SJCRH30 (cell line): Measurements from ENCODE around the gene STEAP3. TPM values are rescaled to one million over a fixed set of nuclear protein-coding genes. Genes with fewer than 3 reads are reported as not detected.

ENCODE experiments used
- DNase-seq, 2 experiments: peaks; one replicate each; pipeline ENCODE4 v3.0.0-alpha.2; 2015 to 2020
- H3K27ac ChIP-seq: fragments of 250-450 bp; sonication (Bioruptor Pico); 2 replicates; pipeline ENCODE4 v1.5.1; 2020; ENCODE audit warnings: mild to moderate bottlenecking, moderate library complexity
- H3K27me3 ChIP-seq: fragments of 250-450 bp; sonication (Bioruptor Pico); 2 replicates; pipeline ENCODE4 v1.5.1; 2020; ENCODE audit warnings: mild to moderate bottlenecking, moderate library complexity
- H3K36me3 ChIP-seq: fragments of 250-450 bp; sonication (Bioruptor Pico); 2 replicates; pipeline ENCODE4 v1.5.1; 2020; ENCODE audit warnings: mild to moderate bottlenecking, moderate library complexity
- H3K4me1 ChIP-seq: fragments of 250-450 bp; sonication (Bioruptor Pico); 2 replicates; pipeline ENCODE4 v1.5.1; 2020; ENCODE audit warnings: mild to moderate bottlenecking, moderate library complexity
- H3K4me3 ChIP-seq: fragments of 250-450 bp; sonication (Bioruptor Pico); 2 replicates; pipeline ENCODE4 v1.5.1; 2020; ENCODE audit warnings: mild to moderate bottlenecking, moderate library complexity
- H3K9me3 ChIP-seq: fragments of 250-450 bp; sonication (Bioruptor Pico); replicated peaks from 2 replicates; pipeline ENCODE4 v1.5.1; 2020; ENCODE audit warnings: mild to moderate bottlenecking, moderate library complexity
- total RNA-seq: library from RNA; depleted of rRNA; stranded (reverse); fragments of >200 nt; shearing (Covaris generic); gene quantifications from 2 replicates; pipeline ENCODE4 v1.2.3, GENCODE V29; 2014

Gene STEAP3
- total RNA-seq, 1 experiment from 2014 or later: 2.6 TPM

- H3K36me3 ChIP-seq: no peaks in the 10 kb centered on the region
- H3K9me3 ChIP-seq: no peaks in the 10 kb centered on the region
- no peak overlapping the region for H3K4me3 ChIP-seq
- 0 out of 2 replicates have a peak, but pooled peaks cover 5% of the 10 kb centered on the region for H3K4me1 ChIP-seq
- no peak for DNase-seq
- H3K27me3 ChIP-seq: 0 out of 2 replicates have a peak, but pooled peaks cover 6% of the 10 kb centered on the region
- H3K27ac ChIP-seq: no peak overlapping the region
These were observed 16.2 kb upstream of the STEAP3 start for GRCh38 chr2:119207447-119207846.

GRCh38 chr2:119208791-119209203 is 14.8 kb upstream of the STEAP3 start:
- Histone ChIP-seq H3K27me3 (0 out of 2 replicates have a peak, but pooled peaks cover 6% of the 10 kb centered on the region), H3K27ac (no peak overlapping the region), H3K36me3 (no peaks in the 10 kb centered on the region), H3K4me3 (no peak overlapping the region), H3K4me1 (0 out of 2 replicates have a peak, but pooled peaks cover 5% of the 10 kb centered on the region), H3K9me3 (no peaks in the 10 kb centered on the region)
- no peak for DNase-seq

GRCh38 chr2:119212139-119212800 is 11.4 kb upstream of the STEAP3 start:
- no peak overlapping the region for H3K27ac ChIP-seq
- H3K9me3 ChIP-seq: no peaks in the 10 kb centered on the region
- DNase-seq: no peak
- no peaks in the 10 kb centered on the region for H3K36me3 ChIP-seq
- H3K4me1 ChIP-seq: 0 out of 2 replicates have a peak, but pooled peaks cover 5% of the 10 kb centered on the region
- H3K4me3 ChIP-seq: no peak overlapping the region
- 0 out of 2 replicates have a peak, but pooled peaks cover 8% of the 10 kb centered on the region for H3K27me3 ChIP-seq

DNA sequence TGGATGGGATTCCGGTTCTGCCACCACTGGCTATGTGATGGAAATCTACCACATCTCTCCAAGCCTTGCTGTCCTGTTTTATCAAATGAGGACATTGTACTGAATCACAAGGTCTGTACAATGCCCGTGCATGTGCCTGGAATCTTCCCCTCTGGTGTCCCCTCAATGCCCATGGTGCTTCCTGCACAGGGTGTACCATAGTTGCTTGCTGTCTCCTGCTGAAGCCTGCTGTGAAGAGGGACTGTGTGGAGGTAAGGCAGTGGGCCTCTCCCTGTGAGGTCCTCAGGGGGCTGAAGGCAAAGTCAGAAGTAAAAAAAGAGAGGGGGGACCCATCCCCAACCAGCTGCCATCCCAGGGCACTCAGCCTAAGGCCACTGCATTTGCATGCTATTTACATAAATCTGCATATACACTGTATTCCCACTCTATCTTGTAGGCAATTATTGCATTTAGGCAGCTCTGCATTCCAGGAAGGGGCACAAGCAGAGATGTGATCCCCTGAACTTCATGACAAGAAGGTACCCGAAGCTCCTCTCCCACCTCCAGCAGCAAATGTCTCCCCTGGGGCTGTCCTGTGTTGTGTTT is 9.1 kb upstream of the STEAP3 start:
- H3K4me3 ChIP-seq: no peak overlapping the region
- no peak overlapping the region for H3K27ac ChIP-seq
- peaks cover 15% of the 10 kb centered on the region for H3K4me1 ChIP-seq
- 0 out of 2 replicates have a peak, but pooled peaks cover 8% of the 10 kb centered on the region for H3K27me3 ChIP-seq
- no peak for DNase-seq
- no peaks in the 10 kb centered on the region for H3K36me3 ChIP-seq
- H3K9me3 ChIP-seq: no peaks in the 10 kb centered on the region

DNA sequence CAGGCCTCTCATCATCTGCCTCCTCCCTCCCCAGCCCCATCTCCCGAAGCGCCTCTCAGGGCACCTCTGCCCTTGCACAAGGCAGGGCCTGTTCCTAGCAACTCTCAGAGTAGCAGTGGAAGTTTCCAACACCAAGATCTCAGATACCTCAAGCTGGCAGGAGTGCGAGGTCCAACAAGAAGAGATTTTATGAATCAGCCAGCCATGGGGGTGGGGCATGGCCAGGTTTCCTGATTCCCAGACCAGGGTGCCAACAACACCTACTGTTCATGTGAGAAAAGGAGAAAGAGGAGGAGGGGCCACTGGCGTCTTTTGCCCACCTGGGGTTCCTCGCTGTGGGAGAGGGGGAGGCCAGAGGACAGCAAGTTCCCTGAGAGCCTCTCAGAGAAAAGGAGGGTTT is 6.6 kb upstream of the STEAP3 start:
- Histone ChIP-seq H3K4me1 (peaks cover 21% of the 10 kb centered on the region), H3K27me3 (0 out of 2 replicates have a peak, but pooled peaks cover 5% of the 10 kb centered on the region), H3K4me3 (no peak overlapping the region), H3K9me3 (no peaks in the 10 kb centered on the region), H3K36me3 (no peaks in the 10 kb centered on the region), H3K27ac (no peak overlapping the region)
- DNase-seq: no peak

DNA sequence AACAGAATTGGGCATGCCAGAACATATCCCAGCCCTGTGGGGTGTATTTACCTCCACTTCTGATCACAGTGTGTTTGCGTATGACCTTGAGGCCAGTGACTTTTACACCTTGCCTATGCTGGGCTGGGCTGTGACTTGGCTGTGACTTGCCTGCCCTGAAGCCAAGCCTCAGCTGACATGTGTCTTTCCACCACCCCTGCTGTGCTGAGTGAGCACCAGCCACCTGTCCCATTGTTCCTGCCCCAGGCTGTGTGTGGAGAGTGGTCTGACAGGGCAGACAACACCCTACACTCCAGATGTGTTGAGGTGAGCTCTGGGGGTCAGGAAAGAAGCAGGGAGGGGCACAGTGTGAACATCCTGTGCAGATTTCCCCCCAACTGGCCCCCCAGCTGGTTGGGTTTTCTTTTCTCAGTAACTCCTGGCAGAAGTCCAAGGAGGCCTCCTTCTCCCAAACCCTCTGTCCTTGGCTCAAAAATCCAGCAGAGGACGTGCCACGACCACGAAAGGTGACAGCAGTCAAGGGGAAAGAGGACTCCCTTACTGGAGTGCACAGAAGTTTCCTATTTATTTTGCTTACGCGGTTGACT is 5.1 kb upstream of the STEAP3 start:
- peaks cover 21% of the 10 kb centered on the region for H3K4me1 ChIP-seq
- no peak overlapping the region for H3K27ac ChIP-seq
- H3K36me3 ChIP-seq: no peaks in the 10 kb centered on the region
- no peaks in the 10 kb centered on the region for H3K9me3 ChIP-seq
- no peak overlapping the region for H3K4me3 ChIP-seq
- DNase-seq: peak; percentile 72 to 86
- 0 out of 2 replicates have a peak, but pooled peaks cover 5% of the 10 kb centered on the region for H3K27me3 ChIP-seq

DNA sequence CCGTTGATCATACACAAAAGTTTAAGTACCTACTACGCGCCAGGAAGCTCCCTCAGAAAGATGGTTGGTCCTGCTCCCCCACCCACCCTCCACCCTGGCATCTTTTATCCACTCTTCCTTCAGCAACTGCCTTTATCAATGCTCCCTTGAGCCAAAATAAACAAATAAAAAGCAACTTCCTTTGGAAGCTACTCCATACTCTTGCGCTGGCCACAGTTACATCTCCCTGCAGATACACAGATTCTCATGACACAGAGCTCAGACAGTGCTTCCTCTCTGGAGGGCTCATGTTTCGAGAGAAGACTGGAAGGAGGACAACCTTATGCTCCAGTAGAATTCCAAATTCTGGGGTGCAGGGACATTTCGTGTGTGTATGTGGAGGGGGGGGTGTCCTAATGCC is 3.8 kb upstream of the STEAP3 start:
- no peak for DNase-seq
- no peaks in the 10 kb centered on the region for H3K36me3 ChIP-seq

DNA sequence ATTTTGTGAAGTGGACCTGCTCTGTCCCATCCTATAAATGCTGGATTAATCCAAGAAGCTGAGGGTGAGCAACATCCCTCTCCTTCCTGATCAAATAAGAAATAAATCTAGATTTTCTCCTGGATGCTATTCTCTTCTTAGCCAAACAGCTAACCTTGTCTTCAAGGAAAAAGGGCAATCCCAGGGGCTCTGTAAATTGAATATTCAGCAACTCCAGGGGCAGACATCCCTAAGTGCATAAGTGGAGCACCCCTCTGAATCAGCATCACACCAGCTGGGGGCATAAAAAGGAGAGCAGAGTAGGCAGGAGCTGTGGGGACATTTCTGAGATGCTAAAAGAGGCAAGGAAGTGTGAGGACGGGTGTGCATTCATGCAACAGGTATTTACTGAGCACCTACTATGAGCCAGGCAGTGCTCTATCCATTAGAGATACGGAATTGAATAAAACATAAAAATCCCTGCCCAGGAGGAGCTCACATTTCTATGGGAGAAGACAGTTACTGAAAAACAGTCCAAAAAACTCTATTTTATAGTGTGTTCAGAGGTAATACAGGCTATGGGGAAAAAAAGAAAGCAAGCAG is 2.8 kb upstream of the STEAP3 start:
- H3K9me3 ChIP-seq: no peaks in the 10 kb centered on the region
- H3K4me1 ChIP-seq: peaks cover 24% of the 10 kb centered on the region
- H3K4me3 ChIP-seq: no peak overlapping the region
- H3K36me3 ChIP-seq: no peaks in the 10 kb centered on the region
- H3K27ac ChIP-seq: no peak overlapping the region
- DNase-seq: no peak
- no peaks in the 10 kb centered on the region for H3K27me3 ChIP-seq

More for the DNA sequence above, 3.8 kb upstream of the STEAP3 start:
- Histone ChIP-seq H3K4me3 (no peak overlapping the region), H3K27ac (no peak overlapping the region), H3K4me1 (peaks cover 24% of the 10 kb centered on the region), H3K27me3 (0 out of 2 replicates have a peak, but pooled peaks cover 5% of the 10 kb centered on the region), H3K9me3 (no peaks in the 10 kb centered on the region)

- Histone ChIP-seq H3K9me3 (no peaks in the 10 kb centered on the region), H3K27me3 (no peaks in the 10 kb centered on the region), H3K36me3 (no peaks in the 10 kb centered on the region), H3K4me3 (no peak overlapping the region), H3K27ac (no peak overlapping the region), H3K4me1 (peaks cover 24% of the 10 kb centered on the region)
- no peak for DNase-seq
These were observed 2.0 kb upstream of the STEAP3 start for GRCh38 chr2:119221609-119222008.

DNA sequence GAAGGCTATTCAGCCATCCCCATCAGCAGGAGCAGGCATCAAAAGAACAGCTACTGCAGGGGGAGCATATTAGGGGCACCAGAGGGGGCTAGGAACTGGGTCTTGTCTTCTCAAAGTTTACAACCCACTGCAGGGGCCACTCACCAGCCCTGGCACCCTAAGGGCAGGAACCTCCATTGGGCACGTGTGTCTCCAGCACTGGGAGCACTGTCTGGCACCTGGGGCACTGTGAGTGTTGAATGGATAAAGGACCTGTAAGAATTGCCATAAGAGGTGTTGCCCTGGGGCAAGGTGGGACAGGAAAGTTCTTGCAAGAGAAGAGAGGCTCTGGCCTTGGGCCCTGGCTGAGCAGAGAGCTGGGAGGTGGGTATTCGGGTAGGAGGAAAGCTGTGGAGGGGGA is 1.4 kb upstream of the STEAP3 start:
- no peak for DNase-seq
- H3K4me3 ChIP-seq: no peak overlapping the region
- no peaks in the 10 kb centered on the region for H3K27me3 ChIP-seq
- no peaks in the 10 kb centered on the region for H3K36me3 ChIP-seq
- H3K4me1 ChIP-seq: peaks cover 24% of the 10 kb centered on the region
- H3K27ac ChIP-seq: no peak overlapping the region
- no peaks in the 10 kb centered on the region for H3K9me3 ChIP-seq

GRCh38 chr2:119222863-119223520 is 642 bp upstream of the STEAP3 start:
- H3K27me3 ChIP-seq: no peaks in the 10 kb centered on the region
- H3K36me3 ChIP-seq: no peaks in the 10 kb centered on the region
- peak overlapping the region; percentile 75 for H3K4me3 ChIP-seq
- H3K9me3 ChIP-seq: no peaks in the 10 kb centered on the region
- peaks cover 24% of the 10 kb centered on the region for H3K4me1 ChIP-seq
- H3K27ac ChIP-seq: peak overlapping the region; percentile 11; the same call in 1 of the 2 replicates
- DNase-seq: no peak

GRCh38 chr2:119224391-119225104 is 914 bp downstream of the STEAP3 start:
- no peaks in the 10 kb centered on the region for H3K9me3 ChIP-seq
- H3K36me3 ChIP-seq: no peaks in the 10 kb centered on the region
- no peaks in the 10 kb centered on the region for H3K27me3 ChIP-seq
- no peak for DNase-seq
- peaks cover 9% of the 10 kb centered on the region for H3K4me1 ChIP-seq
- H3K27ac ChIP-seq: no peak overlapping the region
- peak overlapping the region; percentile 75 for H3K4me3 ChIP-seq

DNA sequence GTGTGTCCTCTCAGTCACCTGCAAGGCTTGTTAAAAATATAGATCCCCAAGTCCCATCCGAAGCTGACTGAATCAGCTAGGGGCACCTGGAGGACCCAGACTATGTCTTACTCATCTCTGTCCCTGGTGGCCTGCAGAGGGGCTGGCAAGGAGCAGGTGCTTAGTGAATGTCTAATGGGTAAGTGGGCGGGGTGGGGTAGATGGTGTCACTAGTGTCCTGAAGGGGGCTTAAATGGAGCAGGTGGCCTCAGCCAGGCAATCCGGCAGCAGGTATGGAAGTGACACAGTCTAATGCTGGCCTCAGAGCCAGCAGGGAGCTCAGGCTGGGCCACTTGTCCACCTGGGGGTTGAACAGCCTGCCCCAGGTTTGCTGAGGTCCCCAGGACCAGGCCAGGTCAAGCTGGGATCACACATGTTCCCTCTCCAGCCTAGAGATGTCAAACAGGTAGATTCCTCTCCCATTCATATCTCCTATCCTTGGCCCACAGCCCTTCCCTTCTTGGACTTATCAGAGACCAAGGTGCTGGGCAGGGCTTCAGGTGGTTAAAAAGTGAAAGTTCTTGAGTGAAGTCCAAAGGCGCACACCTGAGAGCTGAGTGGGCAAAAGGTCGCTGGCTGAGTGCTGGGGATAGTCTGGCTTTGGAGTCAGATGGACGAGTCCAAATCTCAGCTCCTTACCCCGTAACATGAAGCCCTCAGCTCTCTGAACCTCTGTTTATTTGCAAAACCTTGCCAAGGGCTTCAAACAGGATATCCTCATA is 1.7 kb downstream of the STEAP3 start:
- Histone ChIP-seq H3K9me3 (no peaks in the 10 kb centered on the region), H3K27ac (no peak overlapping the region)
- no peak for DNase-seq

More for the DNA sequence above, 1.7 kb downstream of the STEAP3 start:
- Histone ChIP-seq H3K36me3 (no peaks in the 10 kb centered on the region), H3K27me3 (no peaks in the 10 kb centered on the region), H3K4me3 (no peak overlapping the region), H3K4me1 (peaks cover 3% of the 10 kb centered on the region; the same call in 1 of the 2 replicates)
